Embryonic facial prominence (tissue), 1 donor: ENCODE measurements around the gene PHPT1.
"Not testable (repeated sequence)": the region's sequence is repeated elsewhere in the genome, so short reads cannot be mapped to it uniquely, and the experiment has no call there.

Source experiments
- DNase-seq: peaks from one replicate; pipeline ENCODE4 v3.0.0-alpha.2; 2016; ENCODE audit errors: extremely low spot score

Gene PHPT1

GRCh38 chr9:136860529-136860928, 11.3 kb downstream of the PHPT1 start:
- no peak for DNase-seq

- no peak for DNase-seq
Observed at GRCh38 chr9:136860933-136861873, 12.0 kb downstream of the PHPT1 start.

- no peak for DNase-seq
Observed at GRCh38 chr9:136861874-136862457, 12.8 kb downstream of the PHPT1 start.

GRCh38 chr9:136862849-136863622, 13.8 kb downstream of the PHPT1 start:
- no peak for DNase-seq

GRCh38 chr9:136863623-136864273, 14.5 kb downstream of the PHPT1 start:
- DNase-seq, result no peak

GRCh38 chr9:136865041-136865767, 16.0 kb downstream of the PHPT1 start:
- DNase-seq, result no peak

GRCh38 chr9:136865768-136866103, 16.5 kb downstream of the PHPT1 start:
- DNase-seq, result no peak

GRCh38 chr9:136866898-136867421, 17.8 kb downstream of the PHPT1 start:
- DNase-seq, result not testable (repeated sequence)

GRCh38 chr9:136867480-136867879, 18.3 kb downstream of the PHPT1 start:
- no peak for DNase-seq

- no peak for DNase-seq
Observed at GRCh38 chr9:136867917-136868316, 18.7 kb downstream of the PHPT1 start.

- DNase-seq, result no peak
Observed at GRCh38 chr9:136868644-136869043, 19.4 kb downstream of the PHPT1 start.

- DNase-seq, result not testable (repeated sequence)
Observed at GRCh38 chr9:136869611-136870010, 20.4 kb downstream of the PHPT1 start.

GRCh38 chr9:136875155-136875554, 25.9 kb downstream of the PHPT1 start:
- no peak for DNase-seq

- no peak for DNase-seq
Observed at GRCh38 chr9:136876476-136876875, 27.3 kb downstream of the PHPT1 start.

- no peak for DNase-seq
Observed at GRCh38 chr9:136880651-136881050, 31.4 kb downstream of the PHPT1 start.

GRCh38 chr9:136881691-136882108, 32.5 kb downstream of the PHPT1 start:
- DNase-seq, result no peak

- DNase-seq, result no peak
Observed at GRCh38 chr9:136882109-136882946, 33.1 kb downstream of the PHPT1 start.

GRCh38 chr9:136882947-136883283, 33.7 kb downstream of the PHPT1 start:
- not testable (repeated sequence) for DNase-seq

GRCh38 chr9:136883670-136884069, 34.5 kb downstream of the PHPT1 start:
- DNase-seq, result not testable (repeated sequence)

- DNase-seq, result peak; percentile 91
Observed at GRCh38 chr9:136885950-136886578, 36.9 kb downstream of the PHPT1 start, which contains the start of gene TRAF2. Gene TRAF2, plus strand, starts transcription at chr9:136886516. Its CDS starts 12,225 bp downstream, at chr9:136898741.
